Measurements from ENCODE around the gene MYMK. TPM values are rescaled to one million over a fixed set of nuclear protein-coding genes. Genes with fewer than 3 reads are reported as not detected.
"Not testable (repeated sequence)": the region's sequence is repeated elsewhere in the genome, so short reads cannot be mapped to it uniquely, and the experiment has no call there.

Gene MYMK, protein sequence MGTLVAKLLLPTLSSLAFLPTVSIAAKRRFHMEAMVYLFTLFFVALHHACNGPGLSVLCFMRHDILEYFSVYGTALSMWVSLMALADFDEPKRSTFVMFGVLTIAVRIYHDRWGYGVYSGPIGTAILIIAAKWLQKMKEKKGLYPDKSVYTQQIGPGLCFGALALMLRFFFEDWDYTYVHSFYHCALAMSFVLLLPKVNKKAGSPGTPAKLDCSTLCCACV
- 0.64 TPM in 1 of 2 replicates, not detected in the other for total RNA-seq (2014; rRNA removed; shearing (Covaris generic))

DNA sequence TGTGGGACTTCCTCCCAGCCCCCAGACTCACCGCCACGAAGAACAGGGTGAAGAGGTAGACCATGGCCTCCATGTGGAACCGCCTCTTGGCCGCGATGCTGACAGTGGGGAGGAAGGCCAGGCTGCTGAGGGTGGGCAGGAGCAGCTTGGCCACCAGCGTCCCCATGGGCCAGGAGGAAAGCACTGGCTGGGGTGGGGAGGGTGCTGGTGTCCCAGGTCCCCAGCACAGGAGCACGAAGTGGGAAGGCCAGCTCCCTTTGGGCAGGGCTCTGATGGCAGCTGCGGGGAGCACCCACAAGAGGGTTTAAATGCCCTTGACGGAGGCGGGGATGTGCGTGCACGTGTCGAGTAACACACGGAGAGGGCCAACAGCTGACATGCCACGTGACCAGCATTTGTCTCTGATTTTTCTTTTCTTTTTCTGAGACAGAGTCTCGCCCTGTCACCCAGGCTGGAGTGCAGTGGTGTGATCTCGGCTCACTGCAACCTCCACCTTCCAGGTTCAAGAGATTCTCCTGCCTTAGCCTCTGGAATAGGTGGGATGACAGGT lies at the start of gene MYMK:
MYMK (minus strand) TSS at position 281 of the 550 bp plus-strand sequence; CDS start at position 166, 115 bp downstream.
- DNase-seq (ENCODE audit: low spot score) = no peak
- in situ Hi-C loops (cut with HindIII; ENCODE audit: low sequenced_read_pairs) = no loop called here

DNA sequence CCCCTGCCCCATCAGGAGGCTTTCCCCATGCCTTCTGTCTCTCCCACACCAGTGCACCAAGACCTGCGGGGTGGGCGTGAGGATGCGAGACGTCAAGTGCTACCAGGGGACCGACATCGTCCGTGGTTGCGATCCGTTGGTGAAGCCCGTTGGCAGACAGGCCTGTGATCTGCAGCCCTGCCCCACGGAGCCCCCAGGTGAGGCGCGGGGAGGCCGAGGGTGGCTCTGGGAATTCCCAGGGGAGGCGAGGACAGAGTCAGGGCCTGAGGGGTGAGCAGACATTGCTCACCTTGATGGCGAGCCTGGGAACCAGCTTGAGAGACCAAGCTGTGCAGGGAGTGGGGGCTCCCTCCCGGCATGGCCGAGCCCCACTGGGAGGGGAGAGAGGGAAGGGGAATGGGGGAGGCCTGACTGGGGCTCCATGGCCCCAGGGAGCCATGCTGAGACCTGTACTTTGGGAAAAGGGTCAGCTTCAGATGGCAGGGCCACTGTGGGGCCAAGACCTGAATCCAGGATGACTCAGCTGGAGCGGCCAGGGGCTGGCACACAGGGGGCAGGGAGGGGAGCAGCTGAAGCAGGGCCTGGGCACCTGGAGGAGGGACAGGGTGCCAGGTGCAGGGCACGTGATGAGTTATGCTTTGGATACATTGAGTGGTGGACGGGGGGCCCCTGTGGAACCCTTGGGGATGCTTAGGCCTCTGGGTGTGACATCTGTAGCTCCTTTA lies 49.2 kb upstream of the MYMK start:
- no peak for DNase-seq (ENCODE audit: low spot score)
- in situ Hi-C loops (cut with HindIII; ENCODE audit: low sequenced_read_pairs) = no loop called here

DNA sequence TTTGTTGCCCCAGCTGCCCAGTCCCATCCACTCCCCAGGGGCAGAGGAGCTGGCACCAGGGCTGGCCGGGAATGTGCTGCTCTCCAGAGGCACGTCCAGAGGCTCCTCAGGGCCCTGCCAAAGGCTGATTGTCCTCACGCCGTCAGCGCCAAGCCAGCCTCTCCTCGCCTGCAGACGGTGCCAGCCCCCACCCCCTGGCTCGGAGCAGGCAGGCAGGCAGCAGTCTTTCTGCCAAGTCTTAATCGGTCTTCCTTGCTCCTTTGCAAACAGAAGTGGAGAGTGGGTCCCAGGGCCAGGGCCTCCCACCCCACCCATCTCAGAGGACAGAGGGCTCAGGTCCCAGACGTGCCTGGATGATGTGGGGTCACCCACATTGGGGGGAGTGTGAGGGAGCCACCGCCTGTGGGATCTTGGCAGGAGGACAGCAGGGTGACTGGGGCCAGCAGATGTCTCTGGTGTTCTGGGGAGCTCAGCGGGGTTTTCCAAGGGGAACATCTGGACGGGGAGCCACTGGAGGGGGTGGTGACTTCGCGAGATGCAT lies 48.1 kb upstream of the MYMK start:
- in situ Hi-C loops (cut with HindIII; ENCODE audit: low sequenced_read_pairs) = no loop called here
- DNase-seq (ENCODE audit: low spot score) = peak; percentile 10

DNA sequence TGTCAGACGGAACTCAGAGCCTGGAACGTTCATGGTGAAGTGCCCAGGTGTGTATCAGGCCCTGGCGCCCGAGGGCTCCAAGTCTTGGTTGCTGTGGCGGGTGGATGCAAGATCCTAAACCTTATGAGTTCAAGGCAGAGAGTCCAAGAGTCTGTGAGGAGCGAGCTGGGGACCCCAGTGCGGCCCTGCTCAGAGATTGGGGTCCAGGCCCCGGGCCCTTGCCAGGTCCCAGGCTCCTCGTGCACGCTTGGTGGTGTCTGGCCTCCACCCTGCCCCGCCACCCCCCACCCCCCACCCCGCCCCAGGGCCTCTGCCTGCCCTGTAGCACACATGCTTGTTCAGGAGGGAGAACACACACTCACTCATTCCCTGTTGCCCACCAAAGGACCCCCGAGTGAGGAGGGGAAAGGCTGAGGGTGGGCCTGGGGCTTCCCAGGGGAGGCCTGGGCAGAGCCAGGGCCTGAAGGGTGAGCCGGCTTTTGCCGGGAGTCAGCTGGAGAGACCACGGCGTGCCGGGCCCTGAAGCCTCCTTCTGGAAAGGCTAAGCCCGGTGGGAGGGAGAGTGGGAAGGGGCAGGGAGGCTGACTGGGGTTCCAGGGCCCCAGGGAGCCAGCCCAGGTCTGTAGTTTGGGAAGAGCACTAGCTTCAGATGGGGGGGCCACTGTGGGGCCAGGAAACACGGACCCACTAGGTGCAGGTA lies 47.3 kb upstream of the MYMK start:
- DNase-seq (ENCODE audit: low spot score) = no peak
- in situ Hi-C loops (cut with HindIII; ENCODE audit: low sequenced_read_pairs) = no loop called here

DNA sequence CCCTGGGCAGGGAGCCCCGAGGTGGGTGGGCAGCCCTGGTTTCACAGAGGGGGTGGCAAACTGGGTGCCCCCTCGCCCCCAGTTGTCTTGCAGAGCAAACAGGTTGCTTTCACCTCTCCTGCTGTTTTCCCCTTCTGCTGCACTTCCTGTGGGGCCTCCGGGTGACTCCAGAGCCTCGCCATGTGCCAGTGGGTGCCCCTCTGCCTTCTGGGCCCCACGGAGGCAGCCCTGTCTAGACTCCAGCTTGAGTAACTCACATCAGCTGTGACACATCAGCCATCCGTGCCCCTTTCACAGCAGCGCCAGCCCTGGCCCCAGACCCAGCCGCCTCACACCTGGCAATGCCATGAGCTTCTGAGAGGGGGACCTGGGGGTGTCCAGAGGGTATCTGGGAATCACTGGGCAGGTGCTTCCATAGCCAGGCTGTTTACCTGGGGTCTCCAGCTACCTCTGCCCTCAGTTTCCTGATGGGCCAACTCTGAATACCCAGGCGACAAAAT lies 46.7 kb upstream of the MYMK start:
- no peak for DNase-seq (ENCODE audit: low spot score)
- in situ Hi-C loops (cut with HindIII; ENCODE audit: low sequenced_read_pairs) = no loop called here

DNA sequence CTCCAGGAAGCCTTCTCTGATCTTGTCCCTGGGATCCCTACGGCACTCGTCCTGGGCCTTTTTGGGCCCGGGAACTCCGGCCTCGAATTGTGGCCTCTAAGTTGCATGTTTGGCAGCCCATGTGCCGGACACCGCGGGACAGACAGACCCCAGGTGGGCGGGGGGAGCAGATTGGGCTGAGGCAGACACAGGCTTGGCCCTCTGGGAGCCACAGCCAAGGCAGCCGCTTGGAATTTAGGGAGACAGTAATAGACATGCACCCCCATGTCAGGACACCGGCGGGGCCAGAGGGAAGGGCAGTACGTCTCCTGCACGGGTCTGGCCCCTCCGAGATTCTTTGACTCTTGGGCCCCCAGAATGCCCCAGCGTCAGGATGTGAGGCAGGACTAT lies 45.9 kb upstream of the MYMK start:
- no peak for DNase-seq (ENCODE audit: low spot score)
- in situ Hi-C loops (cut with HindIII; ENCODE audit: low sequenced_read_pairs) = no loop called here

DNA sequence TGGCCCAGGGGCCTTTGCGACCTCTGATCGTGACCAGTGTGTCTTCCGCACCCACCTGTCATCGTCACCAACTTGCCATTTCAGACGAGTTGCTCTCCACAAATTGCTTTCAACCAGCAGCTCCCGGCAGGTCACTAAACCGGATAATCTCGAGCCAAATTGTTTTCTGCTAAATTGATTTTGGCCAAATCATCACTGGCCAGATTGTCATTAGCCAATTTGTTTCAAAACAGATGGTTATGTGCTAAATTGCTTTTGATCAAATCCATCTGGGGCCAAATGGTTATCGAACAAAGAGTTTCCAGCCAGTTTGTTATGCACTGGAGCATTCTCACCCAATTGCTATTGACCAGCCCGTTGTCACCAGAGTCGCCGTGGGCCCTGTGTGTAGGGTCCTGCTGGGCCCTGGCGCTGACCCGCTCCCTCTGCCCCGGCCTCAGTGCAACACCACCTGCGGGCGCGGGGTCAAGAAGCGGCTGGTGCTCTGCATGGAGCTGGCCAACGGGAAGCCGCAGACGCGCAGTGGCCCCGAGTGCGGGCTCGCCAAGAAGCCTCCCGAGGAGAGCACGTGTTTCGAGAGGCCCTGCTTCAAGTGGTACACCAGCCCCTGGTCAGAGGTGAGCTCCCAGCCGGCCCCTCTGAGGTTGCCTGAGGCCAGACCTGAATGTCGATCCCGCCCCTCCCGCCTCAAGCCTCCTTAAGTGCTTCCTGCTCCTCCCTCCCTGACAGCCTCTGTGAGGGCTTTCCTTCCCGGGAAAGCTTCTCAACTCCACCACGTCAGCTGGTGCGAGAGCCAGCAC lies 45.3 kb upstream of the MYMK start:
- in situ Hi-C loops (cut with HindIII; ENCODE audit: low sequenced_read_pairs) = no loop called here
- DNase-seq (ENCODE audit: low spot score) = peak; percentile 81

DNA sequence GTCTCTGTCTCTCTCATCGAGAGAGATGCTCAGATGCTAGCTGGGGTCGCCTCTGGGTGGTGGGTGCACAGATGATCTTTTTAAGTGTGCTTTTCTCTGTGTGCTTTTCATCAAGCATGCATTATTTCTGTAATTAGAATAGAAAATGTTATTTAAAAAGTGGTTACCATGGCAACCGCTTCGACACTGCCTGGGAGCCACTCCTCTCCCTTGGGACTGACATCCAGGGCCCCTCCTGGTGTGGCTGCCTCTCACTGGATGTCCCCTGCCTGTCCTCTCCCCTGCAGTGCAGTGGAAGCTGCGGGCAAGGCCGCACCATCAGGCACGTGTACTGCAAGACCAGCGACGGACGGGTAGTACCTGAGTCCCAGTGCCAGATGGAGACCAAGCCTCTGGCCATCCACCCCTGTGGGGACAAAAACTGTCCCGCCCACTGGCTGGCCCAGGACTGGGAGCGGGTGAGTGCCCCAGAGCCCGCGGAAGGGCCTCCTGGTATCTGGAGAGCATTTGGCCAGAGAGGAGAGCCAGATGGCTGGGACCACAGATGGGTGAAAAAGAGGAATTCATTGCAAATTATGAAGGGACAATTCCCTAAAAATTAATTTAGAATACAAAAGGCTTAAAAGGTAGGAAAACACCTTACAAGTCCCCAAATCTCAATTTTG lies 44.5 kb upstream of the MYMK start:
- in situ Hi-C loops (cut with HindIII; ENCODE audit: low sequenced_read_pairs) = no loop called here
- DNase-seq (ENCODE audit: low spot score) = peak; percentile 59

DNA sequence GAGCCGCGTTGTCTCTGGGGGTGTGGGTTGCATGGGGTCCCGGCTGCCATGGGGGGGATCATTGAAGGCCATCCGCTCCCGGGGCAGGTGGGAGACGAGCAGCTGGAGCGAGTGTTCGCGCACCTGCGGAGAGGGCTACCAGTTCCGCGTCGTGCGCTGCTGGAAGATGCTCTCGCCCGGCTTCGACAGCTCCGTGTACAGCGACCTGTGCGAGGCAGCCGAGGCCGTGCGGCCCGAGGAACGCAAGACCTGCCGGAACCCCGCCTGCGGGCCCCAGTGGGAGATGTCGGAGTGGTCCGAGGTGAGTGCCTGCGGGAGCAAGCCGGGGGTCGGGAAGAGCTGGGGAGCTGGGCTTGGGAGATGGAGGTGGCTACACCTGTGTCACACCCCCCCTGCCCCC lies 43.4 kb upstream of the MYMK start:
- in situ Hi-C loops (cut with HindIII; ENCODE audit: low sequenced_read_pairs) = no loop called here
- no peak for DNase-seq (ENCODE audit: low spot score)

DNA sequence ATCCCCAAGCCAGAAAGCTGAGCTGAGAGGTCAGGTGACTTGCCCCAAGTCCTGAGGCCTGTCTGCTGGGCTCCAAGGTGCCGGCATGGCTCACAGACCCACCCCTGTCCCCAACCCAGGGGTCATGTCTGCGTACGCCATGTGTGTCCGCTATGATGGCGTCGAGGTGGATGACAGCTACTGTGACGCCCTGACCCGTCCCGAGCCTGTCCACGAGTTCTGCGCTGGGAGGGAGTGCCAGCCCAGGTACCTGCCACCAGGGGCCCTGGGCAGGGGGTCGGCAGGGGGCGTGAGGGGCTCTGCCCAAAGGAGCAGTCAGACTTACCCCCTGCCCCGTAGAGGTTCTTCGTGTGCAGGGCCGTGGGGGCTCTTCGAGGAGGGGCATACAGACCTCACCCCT lies 42.1 kb upstream of the MYMK start:
- no peak for DNase-seq (ENCODE audit: low spot score)
- in situ Hi-C loops (cut with HindIII; ENCODE audit: low sequenced_read_pairs) = no loop called here

DNA sequence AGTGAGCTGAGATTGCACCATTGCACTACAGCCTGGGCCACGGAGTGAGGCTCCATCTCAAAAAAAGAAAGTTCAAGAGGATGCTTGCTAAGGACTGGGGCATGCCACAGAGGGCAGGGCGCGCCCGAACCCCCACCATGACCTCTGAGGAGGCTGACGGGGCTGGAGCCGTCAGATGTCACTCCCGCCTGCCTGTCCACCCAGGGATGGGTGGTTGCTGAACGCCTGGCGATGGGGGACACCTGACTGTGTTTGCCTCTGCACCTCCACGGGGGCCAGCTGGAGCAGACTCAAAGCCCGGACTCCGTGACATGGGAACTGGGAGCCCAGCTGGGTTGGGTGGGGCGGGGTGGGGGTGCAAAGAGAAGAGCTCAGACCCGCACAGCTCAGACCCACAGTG lies 41.6 kb upstream of the MYMK start:
- in situ Hi-C loops (cut with HindIII; ENCODE audit: low sequenced_read_pairs) = no loop called here
- DNase-seq (ENCODE audit: low spot score) = no peak

DNA sequence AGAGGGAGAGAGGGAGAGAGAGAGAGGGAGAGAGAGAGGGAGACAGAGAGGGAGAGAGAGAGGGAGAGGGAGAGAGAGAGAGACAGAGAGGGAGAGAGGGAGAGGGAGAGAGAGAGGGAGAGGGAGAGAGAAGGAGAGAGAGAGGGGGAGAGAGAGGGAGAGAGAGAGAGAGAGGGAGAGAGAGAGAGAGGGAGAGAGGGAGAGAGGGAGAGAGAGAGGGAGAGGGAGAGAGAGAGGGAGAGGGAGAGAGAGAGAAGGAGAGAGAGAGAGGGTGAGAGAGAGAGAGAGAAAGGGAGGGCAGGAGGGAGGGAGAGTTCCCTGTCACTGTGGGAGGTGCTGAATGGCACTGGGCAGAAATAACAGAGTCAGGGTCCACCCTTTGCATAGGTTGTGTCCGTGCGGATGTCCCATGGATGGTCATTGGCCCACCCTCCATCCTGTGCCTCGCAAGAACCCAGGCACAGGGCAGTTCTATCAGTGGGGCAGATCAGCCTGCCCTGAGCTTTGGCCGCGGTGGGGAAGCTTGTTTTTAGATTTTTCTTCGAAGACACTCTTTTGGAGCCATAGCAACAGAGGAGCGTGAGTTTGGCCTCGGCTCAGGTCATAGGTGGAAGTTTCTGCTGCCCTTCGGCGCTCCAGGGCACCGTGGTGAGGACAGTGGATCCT lies 39.8 kb upstream of the MYMK start:
- no peak for DNase-seq (ENCODE audit: low spot score)
- in situ Hi-C loops (cut with HindIII; ENCODE audit: low sequenced_read_pairs) = no loop called here

DNA sequence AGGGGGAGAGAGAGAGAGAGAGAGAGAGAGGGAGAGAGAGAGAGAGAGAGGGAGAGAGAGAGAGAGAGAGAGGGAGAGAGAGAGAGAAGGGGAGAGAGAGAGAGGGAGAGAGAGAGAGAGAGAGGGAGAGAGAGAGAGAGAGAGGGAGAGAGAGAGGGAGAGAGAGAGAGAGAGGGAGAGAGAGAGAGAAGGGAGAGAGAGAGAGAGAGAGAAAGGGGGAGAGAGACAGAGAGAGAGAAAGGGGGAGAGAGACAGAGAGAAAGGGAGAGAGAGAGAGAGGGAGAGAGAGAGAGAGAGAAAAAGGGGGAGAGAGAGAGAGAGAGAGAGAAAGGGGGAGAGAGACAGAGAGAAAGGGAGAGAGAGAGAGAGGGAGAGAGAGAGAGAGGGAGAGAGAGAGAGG lies 39.1 kb upstream of the MYMK start:
- in situ Hi-C loops (cut with HindIII; ENCODE audit: low sequenced_read_pairs); DNase-seq (ENCODE audit: low spot score): not testable (repeated sequence)

DNA sequence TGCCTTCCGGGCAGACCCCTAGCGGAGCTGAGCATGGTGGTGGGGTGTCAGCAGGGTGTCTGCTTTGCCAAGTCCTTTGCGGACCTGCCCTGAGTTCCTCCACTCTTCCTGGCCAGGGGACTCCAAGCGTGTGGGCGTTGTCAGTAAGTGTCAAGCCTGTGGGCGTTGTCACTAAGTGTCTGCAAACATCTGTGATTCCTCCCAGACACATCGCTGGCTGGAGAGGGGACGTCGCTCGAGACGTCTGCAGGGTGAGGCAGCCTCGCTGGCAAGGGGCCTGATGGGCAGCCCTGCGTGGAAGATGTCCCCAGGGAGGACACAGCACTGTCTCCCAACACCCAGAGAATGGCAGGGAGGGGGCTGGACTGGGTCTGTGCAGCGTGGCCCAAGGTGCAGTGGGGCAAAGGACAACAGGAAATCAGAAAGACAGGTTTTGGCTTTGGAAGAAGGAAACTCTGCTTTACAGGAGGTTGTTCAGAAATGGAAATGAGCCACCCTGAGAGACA lies 38.6 kb upstream of the MYMK start:
- DNase-seq (ENCODE audit: low spot score) = no peak
- in situ Hi-C loops (cut with HindIII; ENCODE audit: low sequenced_read_pairs) = no loop called here

DNA sequence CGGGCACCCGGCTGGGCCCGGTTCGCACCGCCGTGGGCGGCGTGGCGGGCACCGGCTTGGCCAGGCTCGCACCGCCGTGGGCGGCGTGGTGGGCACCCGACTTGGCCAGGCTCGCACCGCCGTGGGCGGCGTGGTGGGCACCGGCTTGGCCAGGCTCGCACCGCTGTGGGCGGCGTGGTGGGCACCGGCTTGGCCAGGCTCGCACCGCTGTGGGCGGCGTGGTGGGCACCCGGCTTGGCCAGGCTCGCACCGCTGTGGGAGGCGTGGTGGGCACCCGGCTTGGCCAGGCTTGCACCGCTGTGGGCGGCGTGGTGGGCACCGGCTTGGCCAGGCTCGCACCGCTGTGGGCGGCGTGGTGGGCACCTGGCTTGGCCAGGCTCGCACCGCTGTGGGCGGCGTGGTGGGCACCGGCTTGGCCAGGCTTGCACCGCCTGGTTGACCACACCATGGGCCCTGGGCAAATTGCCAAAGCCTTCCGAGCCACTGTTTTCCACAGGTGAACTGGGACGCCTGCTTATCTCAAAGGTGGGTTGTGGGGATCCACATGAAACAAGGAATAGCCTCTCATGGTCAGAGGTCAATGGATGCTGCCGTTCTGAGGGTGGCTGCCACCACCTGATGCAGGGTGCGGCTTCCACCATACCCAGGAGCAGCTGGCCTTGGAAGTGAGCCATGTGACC lies 38.0 kb upstream of the MYMK start:
- no peak for DNase-seq (ENCODE audit: low spot score)
- in situ Hi-C loops (cut with HindIII; ENCODE audit: low sequenced_read_pairs) = no loop called here

DNA sequence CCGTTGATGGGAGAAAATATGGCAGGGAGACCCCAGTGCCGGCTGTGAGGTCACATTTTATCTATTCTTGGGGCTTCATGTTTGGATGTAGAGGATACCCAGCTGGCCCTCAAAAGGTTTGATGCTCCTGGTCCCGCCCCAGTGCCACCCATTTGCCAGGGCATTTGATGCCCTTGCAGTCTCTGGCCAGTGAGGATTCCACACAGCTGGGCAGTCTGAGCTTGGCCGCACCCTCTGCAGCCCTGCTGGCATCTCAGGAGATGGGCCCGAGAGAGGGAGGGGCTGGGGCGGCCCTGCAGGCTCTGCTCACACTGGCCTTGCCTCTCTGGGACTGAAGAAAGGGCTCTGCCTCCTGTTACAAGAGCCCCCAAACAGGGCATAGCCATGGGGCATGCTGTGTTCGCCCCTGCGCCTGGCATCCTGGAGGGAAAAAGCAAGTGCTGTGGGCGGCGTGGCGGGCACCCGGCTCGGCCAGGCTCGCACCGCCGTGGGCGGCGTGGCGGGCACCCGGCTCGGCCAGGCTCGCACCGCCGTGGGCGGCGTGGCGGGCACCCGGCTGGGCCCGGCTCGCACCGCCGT lies 37.3 kb upstream of the MYMK start:
- DNase-seq (ENCODE audit: low spot score) = no peak
- in situ Hi-C loops (cut with HindIII; ENCODE audit: low sequenced_read_pairs) = no loop called here

DNA sequence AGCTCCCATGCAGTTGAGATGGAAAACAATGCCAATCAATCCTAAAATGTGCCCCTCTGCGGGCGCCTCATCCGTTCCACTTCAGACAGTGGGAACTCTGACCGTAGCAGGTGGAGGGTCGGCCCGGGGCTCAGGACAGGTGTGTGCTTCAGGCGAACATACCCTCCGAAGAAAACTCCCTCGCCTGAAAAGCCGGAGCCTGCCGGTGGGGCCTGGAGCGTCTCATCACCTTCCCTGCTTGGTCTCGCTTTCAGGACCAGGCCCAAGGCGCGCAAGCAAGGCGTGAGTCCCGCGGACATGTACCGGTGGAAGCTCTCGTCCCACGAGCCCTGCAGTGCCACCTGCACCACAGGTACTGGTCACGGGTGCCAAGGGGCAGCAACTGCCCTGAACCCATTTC lies 36.2 kb upstream of the MYMK start:
- in situ Hi-C loops (cut with HindIII; ENCODE audit: low sequenced_read_pairs) = no loop called here
- DNase-seq (ENCODE audit: low spot score) = no peak

Measured in G401 (cell line).